Astrocyte of the cerebellum (primary cell): ENCODE measurements around the gene MMP2.

Experiments used
- DNase-seq: peaks from one replicate; pipeline ENCODE4 v3.0.0-alpha.2; 2011; ENCODE audit warnings: low read depth
- H3K4me3 ChIP-seq: 2 replicates; pipeline ENCODE4 v1.5.1; 2011; ENCODE audit warnings: mild to moderate bottlenecking, low read depth, low read length, moderate library complexity
- CTCF ChIP-seq: IDR thresholded peaks from 2 replicates; pipeline ENCODE4 v1.5.1; 2012; ENCODE audit warnings: low read length, low read depth, moderate library complexity, mild to moderate bottlenecking; ENCODE audit errors: missing control alignments
- in situ Hi-C: cut with HindIII; loops from 2 replicates; pipeline ENCODE4 v1.10.0; 2017; ENCODE audit warnings: low sequenced_read_pairs

Gene MMP2

GRCh38 chr16:55521792-55522191 is 42.8 kb downstream of the MMP2 start:
- no peak for DNase-seq
- in situ Hi-C loops = no loop called here
- H3K4me3 ChIP-seq = no peak overlapping the region
- no peak for TF ChIP-seq CTCF

GRCh38 chr16:55526441-55526840 is 47.4 kb downstream of the MMP2 start:
- in situ Hi-C loops = no loop called here
- DNase-seq = no peak
- H3K4me3 ChIP-seq = no peak overlapping the region
- no peak for TF ChIP-seq CTCF

- no peak overlapping the region for H3K4me3 ChIP-seq
- no peak for TF ChIP-seq CTCF
- DNase-seq = no peak
- in situ Hi-C loops = no loop called here
Observed at GRCh38 chr16:55527885-55528284, 48.9 kb downstream of the MMP2 start.

GRCh38 chr16:55529018-55529417 is 50.0 kb downstream of the MMP2 start:
- TF ChIP-seq CTCF = no peak
- H3K4me3 ChIP-seq = no peak overlapping the region
- in situ Hi-C loops = no loop called here
- no peak for DNase-seq

GRCh38 chr16:55530316-55530856 is 51.4 kb downstream of the MMP2 start:
- no peak for DNase-seq
- TF ChIP-seq CTCF = no peak
- in situ Hi-C loops = no loop called here
- H3K4me3 ChIP-seq = no peak overlapping the region

- in situ Hi-C loops = no loop called here
- no peak for DNase-seq
- TF ChIP-seq CTCF = no peak
Observed at GRCh38 chr16:55532227-55532626, 53.2 kb downstream of the MMP2 start.

GRCh38 chr16:55534756-55535155 is 55.8 kb downstream of the MMP2 start:
- no peak overlapping the region for H3K4me3 ChIP-seq
- DNase-seq = no peak
- no peak for TF ChIP-seq CTCF
- in situ Hi-C loops = no loop called here

More at GRCh38 chr16:55532227-55532626, 53.2 kb downstream of the MMP2 start:
- H3K4me3 ChIP-seq = no peak overlapping the region
